Adrenal gland (tissue), 12 donors: ENCODE results near the gene CCDC88B. TPM values are rescaled to one million over a fixed set of nuclear protein-coding genes. Genes with fewer than 3 reads are reported as not detected.

Experiments used
- DNase-seq, 7 donors: peaks; one replicate each; pipeline ENCODE4 v3.0.0-alpha.2; 2019 to 2020
- H3K27ac ChIP-seq, 5 donors: fragments of 200-600 bp; sonication (generic) in 4 of 5; 1 replicate in 3 of 5; 2 replicates in 2 of 5; pipeline versions ENCODE4 v1.5.1 to v1.8.0; 2016 to 2020; ENCODE audit warnings: mild to moderate bottlenecking in 1 of 5
- H3K27me3 ChIP-seq: fragments of 200-600 bp; 2 replicates; pipeline ENCODE4 v1.8.0; 2021
- H3K36me3 ChIP-seq, 2 donors: fragments of 200-600 bp; replicated peaks in 1 of 2; 1 replicate in 1 of 2; 2 replicates in 1 of 2; pipeline versions ENCODE4 v1.5.1 to v1.8.0; 2018 to 2022
- H3K4me1 ChIP-seq, 2 donors: fragments of 200-600 bp; replicated peaks in 1 of 2; 1 replicate in 1 of 2; 2 replicates in 1 of 2; pipeline versions ENCODE4 v1.5.1 to v1.8.0; 2018 to 2021
- H3K4me3 ChIP-seq, 4 donors: fragments of 200-600 bp; sonication (generic) in 3 of 4; one replicate each; pipeline ENCODE4 v1.5.1; 2016 to 2018
- H3K9me3 ChIP-seq, 3 donors: fragments of 200-600 bp; sonication (generic) in 1 of 3; replicated peaks in 1 of 3; 1 replicate in 2 of 3; 2 replicates in 1 of 3; pipeline versions ENCODE4 v1.5.1 to v1.8.0; 2016 to 2021
- POLR2A ChIP-seq, 2 donors: fragments of 450-650 bp; IDR thresholded peaks; one replicate each; pipeline ENCODE4 v1.6.1; 2017; ENCODE audit warnings: antibody characterized with exemption in 2 of 2, mild to moderate bottlenecking in 2 of 2, moderate library complexity in 1 of 2
- WGBS, 4 donors: extraction: QIAGEN DNeasy Blood & Tissue Kit in 2 of 4; methylation state at CpG; one replicate each; pipeline versions ENCODE4 v1.1.5 to v1.1.7; 2013 to 2017; 5-methylcytosine and 5-hydroxymethylcytosine counted together
- intact Hi-C, 2 donors: fragments of 100-400 bp; cut with DNase I; formaldehyde crosslinking; loops; one replicate each; pipeline versions ENCODE4 v1.14.1 to v1.15.0; 2022 to 2023
- polyA plus RNA-seq, 3 donors: library from polyadenylated mRNA; stranded (reverse); fragments of 200-250 nt in 2 of 3; fragments of 350-450 nt in 1 of 3; fragmentation: Illumina TruSeq in 1 of 3; extraction: RNeasy Lipid Tissue Mini Kit (QIAGEN cat#74804) in 1 of 3; gene quantifications; one replicate each; pipeline ENCODE4 v1.2.3, GENCODE V29; 2013 to 2014
- total RNA-seq, 9 donors: library from RNA; depleted of rRNA in 4 of 9; stranded (reverse); fragments of >200 nt in 4 of 9; fragments of 120-200 nt in 1 of 9; fragmentation: NEBNext Ultra II Directional in 1 of 9; extraction: Animal tissue kit (Norgen Biotek cat#: 25700) in 1 of 9; gene quantifications; one replicate each; pipeline versions ENCODE4 v1.1.0 to v1.2.4, GENCODE V29; 2013 to 2023
- TF ChIP-seq, protein P1 (sequence below), 6 experiments: fragments of 450-650 bp in 4 of 6; fragments of 200-600 bp in 2 of 6; sonication (generic) in 1 of 6; IDR thresholded peaks; 1 replicate in 5 of 6; 2 replicates in 1 of 6; pipeline versions ENCODE4 v1.5.1 to v1.8.0; 2016 to 2021; ENCODE audit warnings: antibody characterized with exemption in 6 of 6, mild to moderate bottlenecking in 2 of 6, moderate library complexity in 1 of 6
- donor health status: healthy with polysubstance abuse.
- donor health status: Bipolar disorder and iron deficiency.
- donor health status: DM: yes; HTN: yes; CAD: no.
- donor health status: DM: no; HTN: no; CAD: no.
- donor health status: DM: no; HTN: no; CAD: no.
- donor health status: DM: yes; HTN: yes; CAD: no.

Gene CCDC88B
- total and polyA plus RNA-seq, 12 donors = 5.1 to 143 (median 14.5) TPM

DNA sequence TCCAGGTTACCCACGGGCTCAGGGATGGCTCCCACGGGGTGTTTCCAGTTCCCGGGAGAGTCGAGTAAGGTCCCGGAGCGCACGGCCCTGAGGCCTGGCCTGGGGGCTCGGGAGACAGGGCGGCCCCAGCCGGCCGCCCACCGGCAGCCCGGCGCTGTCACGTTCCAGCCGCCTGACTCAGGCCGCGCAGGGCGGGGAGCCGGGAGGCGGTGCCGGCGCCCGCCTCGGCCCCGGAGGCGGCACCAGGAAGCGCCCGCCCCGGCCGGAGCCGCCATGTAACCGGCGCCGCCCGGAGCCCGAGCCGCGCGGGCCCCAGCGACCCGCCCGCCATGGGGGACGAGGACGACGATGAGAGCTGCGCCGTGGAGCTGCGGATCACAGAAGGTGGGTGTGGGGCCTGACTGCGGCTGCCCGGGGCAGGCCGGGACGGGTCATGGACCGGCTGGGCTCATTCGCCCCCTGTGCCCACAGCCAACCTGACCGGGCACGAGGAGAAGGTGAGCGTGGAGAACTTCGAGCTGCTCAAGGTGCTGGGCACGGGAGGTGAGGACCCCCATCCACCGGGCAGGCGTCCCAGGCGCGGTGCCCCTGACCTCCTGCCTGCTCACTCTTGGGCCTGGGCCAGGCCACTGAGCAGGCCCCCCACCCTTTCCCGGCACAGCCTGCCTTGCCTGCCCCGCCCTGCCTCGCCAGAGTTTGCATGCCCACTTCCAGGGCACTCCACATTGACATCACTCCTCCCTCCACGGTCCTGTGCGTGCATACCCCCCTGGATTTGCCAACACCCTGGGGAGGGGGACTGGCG lies 19.1 kb downstream of the CCDC88B start, which contains the start of gene RPS6KA4:
Gene RPS6KA4 (plus strand): TSS at position 256 of the 805 bp plus-strand sequence. CDS start 74 bp downstream, at position 330.
- H3K36me3 ChIP-seq = peaks cover 0 to 31% of the 10 kb centered on the region in 2 donors
- TF ChIP-seq POLR2A (IDR thresholded peaks at IDR 0.05) = peak; percentile 21 to 70
- TF ChIP-seq, protein P1, sequence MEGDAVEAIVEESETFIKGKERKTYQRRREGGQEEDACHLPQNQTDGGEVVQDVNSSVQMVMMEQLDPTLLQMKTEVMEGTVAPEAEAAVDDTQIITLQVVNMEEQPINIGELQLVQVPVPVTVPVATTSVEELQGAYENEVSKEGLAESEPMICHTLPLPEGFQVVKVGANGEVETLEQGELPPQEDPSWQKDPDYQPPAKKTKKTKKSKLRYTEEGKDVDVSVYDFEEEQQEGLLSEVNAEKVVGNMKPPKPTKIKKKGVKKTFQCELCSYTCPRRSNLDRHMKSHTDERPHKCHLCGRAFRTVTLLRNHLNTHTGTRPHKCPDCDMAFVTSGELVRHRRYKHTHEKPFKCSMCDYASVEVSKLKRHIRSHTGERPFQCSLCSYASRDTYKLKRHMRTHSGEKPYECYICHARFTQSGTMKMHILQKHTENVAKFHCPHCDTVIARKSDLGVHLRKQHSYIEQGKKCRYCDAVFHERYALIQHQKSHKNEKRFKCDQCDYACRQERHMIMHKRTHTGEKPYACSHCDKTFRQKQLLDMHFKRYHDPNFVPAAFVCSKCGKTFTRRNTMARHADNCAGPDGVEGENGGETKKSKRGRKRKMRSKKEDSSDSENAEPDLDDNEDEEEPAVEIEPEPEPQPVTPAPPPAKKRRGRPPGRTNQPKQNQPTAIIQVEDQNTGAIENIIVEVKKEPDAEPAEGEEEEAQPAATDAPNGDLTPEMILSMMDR (IDR thresholded peaks at IDR 0.05) = peak in 1 of 6 experiments; percentile 17
- H3K27me3 ChIP-seq = no peaks in the 10 kb centered on the region
- peak within 1 kb of the TSS; percentile 5 to 97 (median 50) for H3K4me3 ChIP-seq
- 1 to 6% (median 1%) methylated on average over 10 to 70 of the region's 70 CpGs for WGBS, 4 donors
- peak in 4 of 7 donors; percentile 58 to 68 (median 64) for DNase-seq
- intact Hi-C loops = loop anchor here (10.0 kb wide), 1 partner anchor 296 kb away; no protein-coding TSS in a partner anchor
- peaks cover 14 to 35% of the 10 kb centered on the region in 2 donors for H3K4me1 ChIP-seq
- peak within 1 kb of the TSS; percentile 13 to 88 (median 82) for H3K27ac ChIP-seq
- no peaks in the 10 kb centered on the region for H3K9me3 ChIP-seq

DNA sequence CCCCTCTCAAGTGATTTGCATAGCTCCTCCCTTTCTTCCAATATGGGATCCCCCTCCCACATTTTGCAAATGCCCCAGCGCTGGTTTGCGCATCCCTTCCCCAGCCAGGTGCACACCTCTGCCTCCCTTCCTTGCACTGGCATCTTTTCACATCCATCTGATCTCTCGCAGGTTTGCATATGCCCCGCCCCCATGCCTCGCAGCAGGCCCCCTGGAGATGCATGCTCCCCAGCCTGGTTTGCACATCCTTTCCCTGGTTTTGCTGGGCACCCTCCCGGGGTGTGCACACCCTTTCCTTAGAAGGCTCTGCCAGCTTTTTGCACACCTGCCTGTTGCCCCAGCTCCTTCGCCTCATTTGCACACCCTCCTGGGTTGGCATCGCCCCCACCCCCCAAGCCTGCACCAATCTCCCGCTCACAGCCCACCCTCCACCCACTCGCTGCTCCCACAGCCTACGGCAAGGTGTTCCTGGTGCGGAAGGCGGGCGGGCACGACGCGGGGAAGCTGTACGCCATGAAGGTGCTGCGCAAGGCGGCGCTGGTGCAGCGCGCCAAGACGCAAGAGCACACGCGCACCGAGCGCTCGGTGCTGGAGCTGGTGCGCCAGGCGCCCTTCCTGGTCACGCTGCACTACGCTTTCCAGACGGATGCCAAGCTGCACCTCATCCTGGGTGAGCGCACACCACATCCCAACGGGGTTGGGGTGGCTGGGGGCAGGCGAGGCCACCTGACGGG lies 19.9 kb downstream of the CCDC88B start:
- TF ChIP-seq, protein P1 (IDR thresholded peaks at IDR 0.05) = no peak
- no peak for TF ChIP-seq POLR2A (IDR thresholded peaks at IDR 0.05)
- H3K36me3 ChIP-seq = peaks cover 0 to 36% of the 10 kb centered on the region in 2 donors
- WGBS, 4 donors = 61 to 72% (median 68%) methylated on average over 34 to 38 of the region's 38 CpGs
- H3K4me3 ChIP-seq = peak overlapping the region in 3 of 4 donors; percentile 25 to 97 (median 76)
- no peak for DNase-seq
- H3K27ac ChIP-seq = no peak overlapping the region
- intact Hi-C loops = loop anchor here (10.0 kb wide), 1 partner anchor 295 kb away; no protein-coding TSS in a partner anchor
- H3K9me3 ChIP-seq = no peaks in the 10 kb centered on the region
- no peaks in the 10 kb centered on the region for H3K27me3 ChIP-seq
- H3K4me1 ChIP-seq = peaks cover 14 to 35% of the 10 kb centered on the region in 2 donors

DNA sequence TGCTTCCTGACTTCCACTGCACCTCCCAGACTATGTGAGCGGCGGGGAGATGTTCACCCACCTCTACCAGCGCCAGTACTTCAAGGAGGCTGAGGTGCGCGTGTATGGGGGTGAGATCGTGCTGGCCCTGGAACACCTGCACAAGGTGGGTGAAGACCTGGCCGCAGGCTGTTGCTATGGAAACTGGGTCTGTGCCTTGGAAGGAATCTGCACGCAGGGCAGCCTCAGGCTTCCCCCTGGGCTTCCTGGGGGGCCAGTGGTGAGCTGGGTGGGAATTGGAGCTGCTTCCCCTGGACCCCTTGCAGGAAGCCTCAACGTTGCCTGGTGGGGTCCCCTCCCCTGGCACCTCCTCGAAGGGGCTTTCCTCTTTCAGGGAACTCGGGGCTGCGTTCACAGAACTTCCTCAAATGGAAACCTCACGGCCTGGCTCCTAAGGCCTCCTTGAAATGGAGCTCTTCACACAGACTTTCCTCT lies 20.5 kb downstream of the CCDC88B start:
- H3K27me3 ChIP-seq = no peaks in the 10 kb centered on the region
- H3K27ac ChIP-seq = no peak overlapping the region
- peaks cover 11 to 32% of the 10 kb centered on the region in 2 donors for H3K4me1 ChIP-seq
- peak overlapping the region in 1 of 4 donors; percentile 97 for H3K4me3 ChIP-seq
- no peak for DNase-seq
- 69 to 90% (median 73%) methylated on average over 1 to 13 of the region's 13 CpGs for WGBS, 4 donors
- peaks cover 0 to 42% of the 10 kb centered on the region in 2 donors for H3K36me3 ChIP-seq
- intact Hi-C loops = no loop called here
- H3K9me3 ChIP-seq = no peaks in the 10 kb centered on the region
- no peak for TF ChIP-seq POLR2A (IDR thresholded peaks at IDR 0.05)
- TF ChIP-seq, protein P1 (IDR thresholded peaks at IDR 0.05) = no peak

DNA sequence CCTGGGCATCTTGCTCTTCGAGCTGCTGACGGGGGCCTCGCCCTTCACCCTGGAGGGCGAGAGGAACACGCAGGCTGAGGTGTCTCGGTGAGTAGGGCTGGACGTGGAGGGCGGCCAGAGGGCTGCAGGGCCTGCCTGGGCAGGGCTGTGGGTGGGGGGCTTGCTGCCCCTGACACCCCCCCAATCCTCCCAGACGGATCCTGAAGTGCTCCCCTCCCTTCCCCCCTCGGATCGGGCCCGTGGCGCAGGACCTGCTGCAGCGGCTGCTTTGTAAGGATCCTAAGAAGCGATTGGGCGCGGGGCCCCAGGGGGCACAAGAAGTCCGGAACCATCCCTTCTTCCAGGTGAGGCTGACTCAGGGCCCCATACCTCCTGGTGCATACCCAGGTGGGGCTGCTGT lies 21.7 kb downstream of the CCDC88B start:
- TF ChIP-seq, protein P1 (IDR thresholded peaks at IDR 0.05) = no peak
- TF ChIP-seq POLR2A (IDR thresholded peaks at IDR 0.05) = no peak
- no peak for DNase-seq
- peaks cover 7 to 27% of the 10 kb centered on the region in 2 donors for H3K4me1 ChIP-seq
- no peak overlapping the region for H3K4me3 ChIP-seq
- WGBS, 4 donors = 91 to 95% (median 95%) methylated on average over 7 to 18 of the region's 18 CpGs
- no peaks in the 10 kb centered on the region for H3K9me3 ChIP-seq
- no peaks in the 10 kb centered on the region for H3K27me3 ChIP-seq
- H3K36me3 ChIP-seq = peaks cover 0 to 54% of the 10 kb centered on the region in 2 donors
- no peak overlapping the region for H3K27ac ChIP-seq
- intact Hi-C loops = no loop called here
